Ovary (tissue), 10 donors: ENCODE data around the gene ZNF329. TPM values are rescaled to one million over a fixed set of nuclear protein-coding genes. Genes with fewer than 3 reads are reported as not detected.

Experiments
- DNase-seq, 5 donors: peaks; one replicate each; pipeline ENCODE4 v3.0.0-alpha.2; 2019 to 2020
- H3K27ac ChIP-seq, 2 donors: fragments of 200-600 bp; one replicate each; pipeline versions ENCODE4 v1.5.1 to v1.8.0; 2019 to 2022
- H3K27me3 ChIP-seq: fragments of 200-600 bp; one replicate; pipeline ENCODE4 v1.8.0; 2022
- H3K36me3 ChIP-seq: fragments of 200-600 bp; sonication (generic); one replicate; pipeline ENCODE4 v1.5.1; 2019
- H3K4me1 ChIP-seq: one replicate; pipeline ENCODE4 v1.8.1; 2013; ENCODE audit warnings: mild to moderate bottlenecking, moderate library complexity; ENCODE audit not compliant: insufficient read depth
- H3K4me3 ChIP-seq: fragments of 200-600 bp; sonication (generic); one replicate; pipeline ENCODE4 v1.5.1; 2017
- H3K9me3 ChIP-seq, 2 donors: fragments of 200-600 bp in 1 of 2; sonication (generic) in 1 of 2; one replicate each; pipeline versions ENCODE4 v1.5.1 to v1.8.1; 2013 to 2019; ENCODE audit warnings: mild to moderate bottlenecking in 1 of 2, moderate library complexity in 1 of 2
- CTCF ChIP-seq, 3 donors: fragments of 450-650 bp in 2 of 3; fragments of 200-600 bp in 1 of 3; IDR thresholded peaks; one replicate each; pipeline versions ENCODE4 v1.5.1 to v1.8.0; 2016 to 2022; ENCODE audit warnings: antibody characterized with exemption in 3 of 3, mild to moderate bottlenecking in 1 of 3
- EP300 ChIP-seq: sonication (generic); formaldehyde crosslinking; IDR thresholded peaks from one replicate; pipeline ENCODE4 v1.6.1; 2017; ENCODE audit warnings: antibody characterized with exemption
- POLR2A ChIP-seq: fragments of 450-650 bp; IDR thresholded peaks from one replicate; pipeline ENCODE4 v1.6.1; 2017; ENCODE audit warnings: antibody characterized with exemption, mild to moderate bottlenecking, moderate library complexity
- WGBS, 3 donors: extraction: QIAGEN DNeasy Blood & Tissue Kit in 1 of 3; methylation state at CpG; one replicate each; pipeline versions ENCODE4 v1.1.5 to v1.1.7; 2013 to 2017; 5-methylcytosine and 5-hydroxymethylcytosine counted together
- intact Hi-C, 4 donors: fragments of 100-400 bp; cut with DNase I; formaldehyde crosslinking; loops; one replicate each; pipeline versions ENCODE4 v1.11.0 to v1.15.1; 2022 to 2023
- long read RNA-seq, 3 donors: library from polyadenylated mRNA in 2 of 3; unstranded in 2 of 3; transcript quantifications; one replicate each; pipeline ENCODE4 v2.0.0 and lab custom pipeline, GENCODE V29; 2021 to 2026
- polyA plus RNA-seq, 2 donors: library from polyadenylated mRNA; stranded (reverse); fragments of 200-250 nt in 1 of 2; fragments of 350-450 nt in 1 of 2; fragmentation: Illumina TruSeq in 1 of 2; extraction: RNeasy Lipid Tissue Mini Kit (QIAGEN cat#74804) in 1 of 2; gene quantifications; one replicate each; pipeline ENCODE4 v1.2.3, GENCODE V29; 2013 to 2014
- total RNA-seq, 7 donors: library from RNA; depleted of rRNA in 2 of 7; stranded (reverse); fragments of >200 nt in 2 of 7; fragmentation: NEBNext Ultra II Directional in 3 of 7; extraction: Animal tissue kit (Norgen Biotek cat#: 25700) in 3 of 7; gene quantifications; one replicate each; pipeline versions ENCODE4 v1.1.0 to v1.2.4, GENCODE V29; 2016 to 2023
- donor health status: DM: no; HTN: no; CAD: no; lungs with moderate emphysema.
- donor health status: DM: no; HTN: no; CAD: no.
- donor health status: Bipolar disorder and iron deficiency.
- donor health status: DM: yes; HTN: yes; CAD: no.
- donor health status: DM: no; HTN: no; CAD: no.
- donor health status: DM: yes; HTN: yes; CAD: no.

The ZNF329 gene
- total RNA-seq: 10 to 100 TPM in 5 of 7 donors, 1 to 10 TPM in 2; 5.6 to 16.9 (median 13.5) TPM
- polyA plus RNA-seq: 10 to 100 TPM in 1 of 2 donors, 1 to 10 TPM in 1; 7.3 to 14.9 TPM
- long read RNA-seq, donor 1, partial matches to known transcripts: 1 of 5 reads
- long read RNA-seq, donor 1, other reads (novel, unspliced or antisense): 4 of 5 reads
- long read RNA-seq, donor 2, partial matches to known transcripts: 0 of 1 reads
- long read RNA-seq, donor 2, other reads (novel, unspliced or antisense): 0 of 1 reads
- long read RNA-seq, donor 3, partial matches to known transcripts: 0 of 1 reads
- long read RNA-seq, donor 3, other reads (novel, unspliced or antisense): 1 of 1 reads

- Histone ChIP-seq H3K36me3 (no peaks in the 10 kb centered on the region), H3K4me3 (peak within 1 kb of the TSS; percentile 94), H3K27me3 (no peaks in the 10 kb centered on the region), H3K27ac (peak within 1 kb of the TSS; percentile 31 to 40), H3K4me1 (peaks cover 9% of the 10 kb centered on the region), H3K9me3 (peaks cover 0 to 16% of the 10 kb centered on the region in 2 donors)
- TF ChIP-seq CTCF (IDR thresholded peaks at IDR 0.05): no peak
- DNase-seq: peak; percentile 79 to 93 (median 89)
- intact Hi-C loops: loop anchor here (10.0 kb wide), 4 partner anchors 126 to 1046 kb away; partner anchors contain the start of genes ZNF606 (in 1 of the 4) and ZNF776 (in 1 of the 4)
- 0 to 1% (median 1%) methylated on average over 61 to 62 of the region's 62 CpGs for WGBS, 3 donors
Measured at GRCh38 chr19:58150328-58150921, at the start of gene ZNF329. Gene ZNF329, minus strand, starts transcription at chr19:58150789. Its CDS starts 21,286 bp downstream, at chr19:58129503.

GRCh38 chr19:58196901-58197616, 46.5 kb upstream of the ZNF329 start:
- Histone ChIP-seq H3K4me3 (no peak overlapping the region), H3K27ac (no peak overlapping the region), H3K4me1 (no peaks in the 10 kb centered on the region), H3K36me3 (peaks cover 10% of the 10 kb centered on the region), H3K27me3 (no peaks in the 10 kb centered on the region), H3K9me3 (peaks cover 59 to 93% of the 10 kb centered on the region in 2 donors)
- intact Hi-C loops: no loop called here
- no peak for TF ChIP-seq CTCF (IDR thresholded peaks at IDR 0.05)
- TF ChIP-seq EP300: no peak
- TF ChIP-seq POLR2A: no peak
- 65 to 89% (median 79%) methylated on average over 6 of the region's 6 CpGs for WGBS, 3 donors
- no peak for DNase-seq

GRCh38 chr19:58183817-58184215, 33.2 kb upstream of the ZNF329 start:
- Histone ChIP-seq H3K36me3 (peaks cover 5% of the 10 kb centered on the region), H3K4me1 (peaks cover 4% of the 10 kb centered on the region), H3K4me3 (peak overlapping the region; percentile 72), H3K27ac (peak overlapping the region; percentile 97 to 98), H3K27me3 (no peaks in the 10 kb centered on the region), H3K9me3 (peaks cover 11 to 69% of the 10 kb centered on the region in 2 donors)
- 13 to 16% (median 14%) methylated on average over 13 of the region's 13 CpGs for WGBS, 3 donors
- intact Hi-C loops: loop anchor here in 1 of 4 donors (10.0 kb wide), 1 partner anchor 91 kb away; the partner anchor contains the start of gene ZNF8
- DNase-seq: no peak
- TF ChIP-seq CTCF (IDR thresholded peaks at IDR 0.05) (no peak), POLR2A (no peak), EP300 (no peak)
